HG02588 (cell line): ENCODE measurements around the gene DYSF.

Experiments used
- ATAC-seq: cut with Tn5 transposase; IDR thresholded peaks from one replicate; pipeline ENCODE4 v1.9.1; 2021; ENCODE audit warnings: mild to moderate bottlenecking, moderate library complexity; ENCODE audit not compliant: unreplicated experiment

The DYSF gene

GRCh38 chr2:71563872-71564271 lies 110.5 kb downstream of the DYSF start:
- ATAC-seq: no peak

- ATAC-seq: no peak
These were observed 111.0 kb downstream of the DYSF start for GRCh38 chr2:71564361-71564760.

- no peak for ATAC-seq
These were observed 111.4 kb downstream of the DYSF start for GRCh38 chr2:71564790-71565189.

GRCh38 chr2:71566372-71566771 lies 113.0 kb downstream of the DYSF start:
- ATAC-seq: no peak

GRCh38 chr2:71567625-71568024 lies 114.3 kb downstream of the DYSF start:
- ATAC-seq: no peak

GRCh38 chr2:71568103-71568502 lies 114.7 kb downstream of the DYSF start:
- no peak for ATAC-seq

- ATAC-seq: no peak
These were observed 117.2 kb downstream of the DYSF start for GRCh38 chr2:71570511-71570910.

GRCh38 chr2:71570951-71571460 lies 117.6 kb downstream of the DYSF start:
- ATAC-seq: no peak

- no peak for ATAC-seq
These were observed 118.6 kb downstream of the DYSF start for GRCh38 chr2:71571945-71572344.

GRCh38 chr2:71575966-71576365 lies 122.6 kb downstream of the DYSF start:
- no peak for ATAC-seq

- no peak for ATAC-seq
These were observed 123.2 kb downstream of the DYSF start for GRCh38 chr2:71576541-71576940.

GRCh38 chr2:71577209-71577608 lies 123.8 kb downstream of the DYSF start:
- ATAC-seq: no peak

GRCh38 chr2:71578767-71579342 lies 125.5 kb downstream of the DYSF start:
- no peak for ATAC-seq

- ATAC-seq: no peak
These were observed 127.7 kb downstream of the DYSF start for GRCh38 chr2:71581026-71581425.

GRCh38 chr2:71583876-71584275 lies 130.5 kb downstream of the DYSF start:
- ATAC-seq: no peak

- no peak for ATAC-seq
These were observed 133.1 kb downstream of the DYSF start for GRCh38 chr2:71586471-71586870.

GRCh38 chr2:71587509-71588073 lies 134.2 kb downstream of the DYSF start:
- ATAC-seq: no peak

GRCh38 chr2:71588497-71589170 lies 135.3 kb downstream of the DYSF start:
- ATAC-seq: no peak

- ATAC-seq: no peak
These were observed 136.4 kb downstream of the DYSF start for GRCh38 chr2:71589763-71590162.

- ATAC-seq: no peak
These were observed 137.7 kb downstream of the DYSF start for GRCh38 chr2:71591044-71591443.

GRCh38 chr2:71592181-71592711 lies 138.9 kb downstream of the DYSF start:
- no peak for ATAC-seq

GRCh38 chr2:71595569-71595968 lies 142.2 kb downstream of the DYSF start:
- ATAC-seq: no peak
